ENCODE measurements around the gene PAPPA. TPM values are rescaled to one million over a fixed set of nuclear protein-coding genes. Genes with fewer than 3 reads are reported as not detected.

Gene PAPPA
- total and polyA plus RNA-seq, 9 of the 15 experiments (the other 6 are each of a cell fraction or from before 2014, with no cell fraction given) = 0.06 to 0.18 (median 0.11) TPM

DNA sequence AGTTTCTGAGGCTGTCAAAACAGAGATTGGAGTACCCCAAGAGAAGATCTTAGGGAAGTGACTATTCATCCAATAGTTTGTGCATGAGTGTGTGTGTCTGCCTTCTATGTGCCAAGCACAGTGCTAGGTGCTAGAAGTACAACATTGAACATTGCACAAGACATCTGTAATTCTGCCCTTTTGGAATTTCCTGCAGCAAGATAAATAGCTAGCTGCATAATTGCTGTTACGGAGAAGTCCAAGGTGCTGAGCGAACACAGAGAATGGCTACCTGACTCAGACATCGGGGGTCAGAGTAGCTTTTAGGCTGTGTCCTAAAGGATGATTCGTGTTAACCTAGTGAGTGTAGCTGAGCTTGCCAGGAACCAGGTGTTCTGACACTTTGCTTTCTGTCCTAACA is 44.8 kb downstream of the PAPPA start:
- in situ Hi-C loops (cut with MboI) (no loop called here), intact Hi-C loops (cut with micrococcal nuclease) (no loop called here)
- BruUV-seq (replicated peaks) = no TSS peak
- peaks cover 2 to 4% of the 10 kb centered on the region in 2 experiments; a peak in 2 of 5 replicates for H3K27me3 ChIP-seq (ENCODE audit: control insufficient read depth in 2 of 2, insufficient read depth in 2 of 2, low read length in 2 of 2)
- no peak for DNase-seq (ENCODE audit: extremely low read depth in 1 of 4, low spot score in 3 of 4)
- FAIRE-seq = no peak
- ChIA-PET CTCF (ENCODE audit: low intra/inter-chr PET ratio) (no interaction called here), POLR2A (interaction anchor here (0.7 to 1.3 kb wide), 2 partner anchors 10 to 41 kb away, joined by 3 to 5 read pairs; no protein-coding TSS in a partner anchor)
- H3K4me1 ChIP-seq (replicated peaks in 1 of 2; ENCODE audit: control insufficient read depth in 2 of 2, insufficient read depth in 2 of 2, low read length in 2 of 2) = no peaks in the 10 kb centered on the region
- 3% methylated on average over 4 of the region's 4 CpGs for WGBS (ENCODE audit: insufficient coverage, low coverage, missing lambda C conversion rate)
- no peak overlapping the region for H3K27ac ChIP-seq (ENCODE audit: extremely low read depth, low read depth, low read length)
- no peaks in the 10 kb centered on the region for H3K36me3 ChIP-seq (ENCODE audit: control insufficient read depth, insufficient read depth, low read length)
- TF ChIP-seq ZNF551 (CRISPR knock-in tag; IDR thresholded peaks at IDR 0.05) (no peak), KDM4B (IDR thresholded peaks at IDR 0.05; ENCODE audit: borderline replicate concordance in 2 of 2, low read depth in 1 of 2) (no peak), MEIS2 (IDR thresholded peaks at IDR 0.05; ENCODE audit: partially characterized antibody) (no peak)
- TF ChIP-seq, protein P1, sequence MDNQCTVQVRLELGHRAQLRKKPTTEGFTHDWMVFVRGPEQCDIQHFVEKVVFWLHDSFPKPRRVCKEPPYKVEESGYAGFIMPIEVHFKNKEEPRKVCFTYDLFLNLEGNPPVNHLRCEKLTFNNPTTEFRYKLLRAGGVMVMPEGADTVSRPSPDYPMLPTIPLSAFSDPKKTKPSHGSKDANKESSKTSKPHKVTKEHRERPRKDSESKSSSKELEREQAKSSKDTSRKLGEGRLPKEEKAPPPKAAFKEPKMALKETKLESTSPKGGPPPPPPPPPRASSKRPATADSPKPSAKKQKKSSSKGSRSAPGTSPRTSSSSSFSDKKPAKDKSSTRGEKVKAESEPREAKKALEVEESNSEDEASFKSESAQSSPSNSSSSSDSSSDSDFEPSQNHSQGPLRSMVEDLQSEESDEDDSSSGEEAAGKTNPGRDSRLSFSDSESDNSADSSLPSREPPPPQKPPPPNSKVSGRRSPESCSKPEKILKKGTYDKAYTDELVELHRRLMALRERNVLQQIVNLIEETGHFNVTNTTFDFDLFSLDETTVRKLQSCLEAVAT (IDR thresholded peaks at IDR 0.05) = no peak
- TF ChIP-seq, protein P2, sequence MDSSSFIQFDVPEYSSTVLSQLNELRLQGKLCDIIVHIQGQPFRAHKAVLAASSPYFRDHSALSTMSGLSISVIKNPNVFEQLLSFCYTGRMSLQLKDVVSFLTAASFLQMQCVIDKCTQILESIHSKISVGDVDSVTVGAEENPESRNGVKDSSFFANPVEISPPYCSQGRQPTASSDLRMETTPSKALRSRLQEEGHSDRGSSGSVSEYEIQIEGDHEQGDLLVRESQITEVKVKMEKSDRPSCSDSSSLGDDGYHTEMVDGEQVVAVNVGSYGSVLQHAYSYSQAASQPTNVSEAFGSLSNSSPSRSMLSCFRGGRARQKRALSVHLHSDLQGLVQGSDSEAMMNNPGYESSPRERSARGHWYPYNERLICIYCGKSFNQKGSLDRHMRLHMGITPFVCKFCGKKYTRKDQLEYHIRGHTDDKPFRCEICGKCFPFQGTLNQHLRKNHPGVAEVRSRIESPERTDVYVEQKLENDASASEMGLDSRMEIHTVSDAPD (CRISPR knock-in tag; IDR thresholded peaks at IDR 0.05) = no peak
- H3K9me1 ChIP-seq (ENCODE audit: control insufficient read depth, insufficient read depth, low read length) = no peaks in the 10 kb centered on the region
- no peaks in the 10 kb centered on the region for H3K9me3 ChIP-seq (replicated peaks; ENCODE audit: control insufficient read depth, insufficient read depth, low read depth, low read length)
- H3K9ac ChIP-seq (ENCODE audit: insufficient read depth in 1 of 2, low read depth in 2 of 2, low read length in 2 of 2) = no peak overlapping the region
- no peak overlapping the region for H3K4me2 ChIP-seq (ENCODE audit: insufficient read depth, low read length)
- H3K79me2 ChIP-seq (ENCODE audit: control insufficient read depth, insufficient read depth, low read length) = no peaks in the 10 kb centered on the region
- no peaks in the 10 kb centered on the region for H4K20me1 ChIP-seq (replicated peaks; ENCODE audit: control insufficient read depth, insufficient read depth, low read length)
- H2AFZ ChIP-seq (ENCODE audit: low read depth, low read length) = no peak overlapping the region
- no peak for ATAC-seq
- no peak overlapping the region for H3K4me3 ChIP-seq
